Frontal cortex (tissue), 1 donor: ENCODE data around the gene PIGN. TPM values are rescaled to one million over a fixed set of nuclear protein-coding genes. Genes with fewer than 3 reads are reported as not detected.

Source experiments
- total RNA-seq: library from RNA; depleted of rRNA; stranded (reverse); fragments of >200 nt; gene quantifications from one replicate; pipeline ENCODE4 v1.2.3, GENCODE V29; 2014

The PIGN gene
- total RNA-seq, 1 donor from 2014 or later, result 50.1 TPM

Other genes with a start within 250 kb of the PIGN start
- gene RELCH, start 199 bp upstream of the PIGN start, total RNA-seq, result 76.2 TPM
- 0.82 TPM for gene TNFRSF11A, start 138.3 kb upstream of the PIGN start, total RNA-seq